Ecto neural progenitor cell (in vitro differentiated cells): ENCODE measurements around the gene REC8.
A peak's percentile ranks its signal among the peaks of the same experiment; 100 is the strongest.

ENCODE experiments used
- DNase-seq: peaks from one replicate; pipeline ENCODE4 v3.0.0-alpha.2; 2018; ENCODE audit warnings: low spot score

The REC8 gene

GRCh38 chr14:24159777-24160498 lies 11.9 kb upstream of the REC8 start:
- no peak for DNase-seq

DNA sequence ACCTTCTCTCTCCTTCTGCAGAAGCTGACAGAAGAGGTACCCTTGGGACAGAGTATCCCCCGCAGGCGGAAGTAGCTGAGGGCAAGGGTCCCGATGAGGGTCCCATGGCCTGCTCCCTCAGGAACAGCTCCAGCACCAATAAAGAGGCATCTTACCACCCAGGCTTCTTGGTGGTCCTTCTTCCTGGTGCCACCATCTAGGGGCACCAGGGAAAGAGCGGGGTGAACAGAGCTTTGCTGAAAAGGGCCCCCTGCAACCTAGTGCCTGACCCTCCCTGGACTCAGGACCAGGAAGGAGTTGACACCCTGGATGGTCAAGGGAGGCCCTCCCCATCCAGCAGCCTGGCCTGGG lies 11.4 kb upstream of the REC8 start:
- no peak for DNase-seq

- DNase-seq, result peak; percentile 97
Observed at GRCh38 chr14:24160850-24161804, 10.8 kb upstream of the REC8 start, which contains the start of gene IRF9. TSS of gene IRF9 (plus strand) at chr14:24161265. CDS start at chr14:24162145, 880 bp downstream.

GRCh38 chr14:24162093-24162492 lies 9.8 kb upstream of the REC8 start:
- DNase-seq, result no peak

DNA sequence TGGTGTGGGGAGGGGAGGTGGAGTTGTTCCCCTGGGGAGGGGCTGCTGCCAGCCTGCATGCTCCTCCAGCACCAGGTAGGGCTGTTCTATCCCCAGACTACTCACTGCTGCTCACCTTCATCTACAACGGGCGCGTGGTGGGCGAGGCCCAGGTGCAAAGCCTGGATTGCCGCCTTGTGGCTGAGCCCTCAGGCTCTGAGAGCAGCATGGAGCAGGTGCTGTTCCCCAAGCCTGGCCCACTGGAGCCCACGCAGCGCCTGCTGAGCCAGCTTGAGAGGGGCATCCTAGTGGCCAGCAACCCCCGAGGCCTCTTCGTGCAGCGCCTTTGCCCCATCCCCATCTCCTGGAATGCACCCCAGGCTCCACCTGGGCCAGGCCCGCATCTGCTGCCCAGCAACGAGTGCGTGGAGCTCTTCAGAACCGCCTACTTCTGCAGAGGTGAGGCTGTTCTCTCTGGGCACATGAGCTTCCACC lies 7.3 kb upstream of the REC8 start:
- DNase-seq, result no peak

DNA sequence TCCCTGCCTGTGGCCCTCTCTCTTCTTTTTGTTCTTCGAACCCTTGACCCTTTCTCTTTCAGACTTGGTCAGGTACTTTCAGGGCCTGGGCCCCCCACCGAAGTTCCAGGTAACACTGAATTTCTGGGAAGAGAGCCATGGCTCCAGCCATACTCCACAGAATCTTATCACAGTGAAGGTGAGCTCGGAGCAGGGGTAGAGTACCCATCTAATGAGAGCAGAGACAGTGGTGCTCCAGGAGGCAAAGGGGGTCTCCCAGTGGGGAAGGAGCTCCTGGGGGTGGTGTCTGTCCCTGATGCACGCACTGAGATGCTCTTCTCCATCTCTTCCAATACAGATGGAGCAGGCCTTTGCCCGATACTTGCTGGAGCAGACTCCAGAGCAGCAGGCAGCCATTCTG lies 6.1 kb upstream of the REC8 start:
- no peak for DNase-seq

DNA sequence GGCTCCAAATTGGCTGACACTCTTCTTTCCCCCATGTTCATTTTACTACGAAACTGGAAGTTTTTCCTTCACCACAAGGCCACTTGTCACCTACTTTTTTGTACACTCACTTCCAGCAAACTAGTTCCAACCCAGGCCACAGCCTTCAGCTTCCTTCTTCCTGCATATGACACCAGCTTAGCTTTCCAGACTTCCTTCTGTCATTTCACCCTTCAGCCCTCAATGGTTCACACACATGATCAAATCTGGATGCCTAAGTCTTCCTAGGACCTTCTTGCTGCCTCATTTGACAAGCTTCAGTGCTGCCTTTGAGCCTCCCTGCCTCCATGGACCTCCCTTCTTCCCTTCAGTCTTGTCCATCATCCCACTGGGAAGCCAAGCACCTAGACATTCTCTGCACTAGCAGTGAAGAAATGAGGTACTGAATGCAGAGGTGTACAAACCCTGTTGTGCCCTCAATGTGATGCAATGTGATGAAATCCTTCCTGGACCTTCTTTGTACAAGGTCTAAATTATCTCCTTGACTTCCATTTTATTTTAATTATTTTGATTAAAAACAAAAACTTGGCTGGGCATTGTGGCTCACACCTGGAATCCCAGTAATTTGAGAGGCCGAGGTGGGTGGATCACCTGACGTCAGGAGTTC lies 4.3 kb upstream of the REC8 start:
- no peak for DNase-seq

DNA sequence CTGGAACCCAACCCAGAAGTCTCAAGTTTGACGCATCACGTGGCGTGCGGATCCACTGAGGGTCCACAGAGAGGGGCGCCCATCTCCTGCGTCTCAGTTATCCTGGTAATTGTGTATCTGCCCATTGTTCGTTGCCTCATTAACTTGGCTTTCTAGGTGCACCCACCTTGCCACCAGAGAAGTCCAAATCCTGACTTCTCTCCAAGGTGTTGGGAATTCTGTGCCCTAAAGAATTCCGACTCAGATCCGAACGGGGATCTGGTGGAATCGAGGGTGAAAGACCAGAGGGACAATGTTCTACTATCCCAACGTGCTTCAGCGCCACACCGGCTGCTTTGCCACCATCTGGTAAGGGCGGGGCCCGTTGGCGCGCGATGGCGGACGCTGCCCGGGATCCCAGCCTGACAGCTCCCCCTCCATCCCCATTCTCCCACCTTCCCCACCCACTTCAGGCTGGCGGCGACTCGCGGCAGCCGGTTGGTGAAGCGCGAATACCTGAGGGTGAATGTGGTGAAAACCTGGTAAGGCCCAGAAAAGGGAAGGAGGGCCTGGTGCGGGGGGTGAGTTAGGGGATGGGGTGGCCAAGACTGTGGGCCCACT lies 481 bp downstream of the REC8 start:
- DNase-seq, result no peak

- no peak for DNase-seq
Observed at GRCh38 chr14:24172871-24173281, 996 bp downstream of the REC8 start.

DNA sequence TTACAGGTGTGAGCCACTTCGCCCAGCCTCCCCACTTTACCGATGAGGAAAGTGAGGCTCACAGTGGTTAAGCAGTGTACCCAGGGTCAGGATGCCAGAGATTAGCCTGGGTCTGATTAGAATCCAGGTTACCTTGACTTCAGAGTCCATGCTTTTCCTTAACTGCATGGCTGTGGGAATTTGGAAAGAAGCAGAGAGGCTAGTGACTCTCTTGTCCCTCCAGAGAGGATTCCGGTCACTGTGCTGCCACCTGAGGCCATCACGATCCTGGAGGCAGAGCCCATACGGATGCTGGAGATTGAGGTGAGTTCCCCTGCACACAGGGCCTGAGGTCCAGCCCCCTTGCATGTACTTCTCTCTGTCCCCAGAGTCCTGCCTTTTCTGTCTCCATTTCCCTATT lies 4.7 kb downstream of the REC8 start:
- no peak for DNase-seq

DNA sequence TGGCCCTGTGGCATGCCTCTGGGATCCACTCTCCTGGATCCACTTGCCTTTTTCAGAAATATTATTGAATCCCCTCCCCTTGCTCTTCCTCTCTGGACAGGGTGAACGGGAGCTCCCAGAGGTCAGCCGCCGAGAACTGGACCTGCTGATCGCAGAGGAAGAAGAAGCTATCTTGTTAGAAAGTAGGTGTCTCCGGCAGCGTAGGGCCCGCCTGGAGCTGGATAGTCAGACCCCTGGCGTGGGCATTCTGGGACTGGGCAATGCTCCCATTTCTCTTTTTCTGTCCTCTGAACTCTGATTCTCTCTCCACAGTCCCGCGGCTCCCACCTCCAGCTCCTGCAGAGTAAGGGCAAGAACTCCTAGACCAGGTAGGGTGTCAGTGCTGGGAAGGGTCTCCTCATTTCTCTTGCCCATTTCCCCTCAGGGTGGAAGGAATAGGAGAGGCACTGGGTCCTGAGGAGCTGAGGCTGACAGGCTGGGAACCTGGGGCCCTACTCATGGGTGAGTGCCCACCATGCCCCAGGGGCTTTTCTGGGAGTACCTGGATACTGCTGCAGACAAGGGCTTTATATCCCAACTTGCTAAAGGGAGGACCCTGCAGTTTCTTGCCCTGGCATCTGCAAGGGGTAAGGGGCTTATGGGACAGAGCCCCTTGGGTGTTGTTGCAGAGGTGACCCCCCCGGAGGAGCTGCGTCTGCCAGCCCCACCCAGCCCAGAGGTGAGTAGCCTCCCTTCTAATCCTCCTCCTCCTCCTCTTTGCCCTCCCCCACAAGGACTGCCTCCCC lies 5.4 kb downstream of the REC8 start:
- no peak for DNase-seq

DNA sequence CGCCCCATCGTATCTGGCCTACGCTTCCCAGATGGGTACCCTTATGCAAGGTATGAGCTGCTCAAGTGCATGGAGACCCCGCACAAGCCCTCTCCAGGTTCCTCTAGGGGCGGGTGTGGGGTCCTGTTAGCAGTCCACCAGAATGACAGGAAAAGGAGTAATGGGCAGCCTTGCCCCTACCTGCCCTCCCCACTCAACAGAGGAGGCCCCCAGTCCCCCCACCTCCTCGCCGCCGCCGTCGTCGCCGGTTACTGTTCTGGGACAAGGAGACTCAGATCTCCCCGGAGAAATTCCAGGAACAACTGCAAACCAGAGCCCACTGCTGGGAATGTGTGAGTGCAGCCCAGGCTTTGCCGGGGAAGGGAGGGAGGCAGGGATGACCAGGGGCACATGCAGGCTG lies 6.0 kb downstream of the REC8 start:
- DNase-seq, result no peak

DNA sequence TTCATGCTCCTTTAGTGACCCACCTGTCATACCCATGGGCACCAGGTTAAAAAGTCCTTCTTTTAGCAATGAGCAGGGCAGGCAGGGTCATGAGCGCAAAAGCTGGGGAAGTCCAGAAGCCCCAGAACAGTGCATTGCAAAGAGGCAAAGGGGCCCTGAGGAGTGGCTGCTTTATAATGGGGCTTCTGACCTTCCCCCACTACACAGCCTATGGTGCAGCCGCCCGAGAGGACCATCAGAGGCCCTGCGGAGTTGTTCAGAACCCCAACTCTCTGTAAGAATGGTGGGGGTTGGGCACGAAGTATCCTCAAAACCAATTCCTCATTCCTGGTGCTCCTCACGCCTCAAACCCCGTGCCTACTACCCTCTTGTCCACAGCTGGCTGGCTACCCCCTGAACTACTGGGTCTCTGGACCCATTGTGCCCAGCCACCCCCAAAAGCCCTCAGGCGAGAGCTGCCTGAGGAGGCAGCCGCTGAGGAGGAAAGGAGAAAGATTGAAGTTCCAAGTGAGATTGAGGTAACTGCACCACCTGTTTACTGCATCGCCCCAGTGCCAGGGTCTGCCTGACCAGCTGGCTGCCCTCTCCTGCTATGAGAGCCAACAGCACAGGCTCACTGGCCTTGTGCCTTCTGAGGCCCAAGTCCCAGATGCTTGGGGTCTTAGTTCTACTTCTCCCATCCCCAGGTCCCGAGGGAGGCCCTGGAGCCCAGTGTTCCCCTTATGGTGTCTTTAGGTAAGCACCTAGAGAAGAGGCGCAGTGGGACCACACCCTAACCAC lies 6.7 kb downstream of the REC8 start:
- DNase-seq, result no peak

DNA sequence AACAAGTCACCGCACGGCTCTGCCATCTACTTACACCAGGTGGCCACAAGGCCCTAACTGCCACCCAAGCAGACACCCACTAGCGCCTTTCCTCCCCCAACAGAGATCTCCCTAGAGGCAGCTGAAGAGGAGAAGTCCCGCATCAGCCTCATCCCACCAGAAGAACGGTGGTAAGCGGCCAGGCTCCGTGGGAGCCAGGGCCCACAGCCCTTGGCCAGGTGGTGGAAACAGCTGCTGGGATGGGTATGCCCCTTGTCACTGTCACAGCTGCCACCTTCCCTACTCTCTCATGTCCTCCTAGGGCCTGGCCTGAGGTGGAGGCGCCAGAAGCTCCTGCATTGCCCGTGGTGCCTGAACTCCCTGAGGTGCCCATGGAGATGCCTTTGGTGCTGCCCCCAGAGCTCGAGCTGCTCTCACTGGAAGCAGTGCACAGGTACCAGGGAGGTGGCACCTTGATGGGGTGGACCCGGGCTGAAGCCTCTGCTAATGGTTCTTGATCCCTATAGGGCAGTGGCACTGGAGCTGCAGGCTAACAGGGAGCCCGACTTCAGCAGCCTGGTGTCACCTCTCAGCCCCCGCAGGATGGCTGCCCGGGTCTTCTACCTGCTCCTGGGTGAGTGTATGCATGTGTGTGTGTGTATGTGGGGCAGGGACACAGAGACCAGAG lies 7.5 kb downstream of the REC8 start:
- no peak for DNase-seq

DNA sequence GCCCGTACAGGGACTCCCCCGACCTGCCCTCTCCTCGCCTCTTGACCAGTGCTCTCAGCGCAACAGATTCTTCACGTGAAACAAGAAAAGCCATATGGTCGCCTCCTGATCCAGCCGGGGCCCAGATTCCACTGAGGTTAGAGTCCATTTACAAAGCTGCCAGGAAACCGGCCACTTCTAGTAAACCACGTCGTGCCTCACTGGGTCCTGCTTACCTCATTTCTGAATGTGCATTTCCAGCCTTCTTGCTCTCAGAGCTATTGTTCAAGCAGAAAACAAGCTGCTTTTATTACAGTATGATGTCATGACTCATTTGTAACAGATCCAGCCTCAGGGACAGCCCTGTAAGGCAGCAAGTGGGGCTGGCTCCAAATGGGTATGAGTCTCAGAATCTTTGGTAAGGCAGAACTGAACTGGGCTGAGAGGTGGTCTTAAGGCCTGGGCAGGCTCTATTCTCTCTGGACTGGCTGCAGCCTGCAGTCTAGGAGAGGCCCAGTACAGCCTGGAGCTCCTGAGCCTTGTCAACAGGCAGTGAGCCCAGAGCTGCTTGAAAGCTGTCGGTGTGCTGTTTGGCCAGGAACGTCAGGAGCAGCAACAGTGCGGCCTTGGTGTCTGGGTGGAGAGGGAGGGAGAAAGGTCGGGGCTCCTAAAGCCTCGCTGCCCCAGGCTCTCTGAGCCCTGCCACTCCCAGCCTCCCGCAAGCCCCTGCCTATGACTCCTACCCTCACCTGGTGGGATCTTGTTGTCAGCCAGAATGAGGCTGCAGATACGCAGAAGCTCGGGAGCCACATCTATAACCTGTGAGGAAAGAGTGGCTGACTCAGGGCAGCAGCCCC lies 8.3 kb downstream of the REC8 start:
- no peak for DNase-seq

GRCh38 chr14:24181371-24182077 lies 9.6 kb downstream of the REC8 start:
- no peak for DNase-seq

DNA sequence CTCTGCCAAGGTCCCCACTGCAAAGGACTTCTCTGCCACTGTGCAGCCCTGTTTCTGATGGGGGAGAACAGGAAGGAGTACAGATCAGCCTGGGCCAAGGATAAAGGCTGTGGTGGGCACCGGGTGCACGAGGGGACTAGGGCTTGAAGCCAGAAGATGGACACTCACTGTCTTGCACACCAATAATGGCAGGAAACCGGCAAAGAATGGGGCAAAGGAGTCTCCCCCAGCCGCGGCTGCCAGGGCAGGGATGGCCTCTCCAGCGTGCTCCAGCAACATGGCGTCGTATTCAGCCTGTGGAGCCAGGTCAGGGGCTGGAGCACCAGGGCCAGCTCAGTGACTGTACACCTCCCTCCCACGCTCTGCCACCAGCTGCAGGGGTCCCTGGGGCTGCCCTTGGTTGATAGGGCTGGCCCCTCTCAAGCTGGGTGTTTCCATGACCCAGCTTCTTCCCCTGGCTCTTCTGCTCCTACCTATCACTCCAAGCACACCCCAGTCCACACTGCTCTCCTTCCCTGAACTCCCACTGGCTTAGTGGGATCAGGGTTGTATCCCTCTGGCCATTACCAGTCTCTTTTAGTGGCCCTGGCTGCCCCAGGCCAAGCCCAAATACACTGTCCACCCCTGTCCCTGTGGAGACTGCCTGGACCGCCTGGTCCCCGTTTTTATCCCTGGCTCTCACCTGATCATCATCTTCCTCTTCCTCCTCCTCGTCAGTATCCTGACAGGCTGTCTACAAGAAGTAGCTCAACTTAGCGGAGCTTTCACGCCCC lies 10.4 kb downstream of the REC8 start:
- no peak for DNase-seq

DNA sequence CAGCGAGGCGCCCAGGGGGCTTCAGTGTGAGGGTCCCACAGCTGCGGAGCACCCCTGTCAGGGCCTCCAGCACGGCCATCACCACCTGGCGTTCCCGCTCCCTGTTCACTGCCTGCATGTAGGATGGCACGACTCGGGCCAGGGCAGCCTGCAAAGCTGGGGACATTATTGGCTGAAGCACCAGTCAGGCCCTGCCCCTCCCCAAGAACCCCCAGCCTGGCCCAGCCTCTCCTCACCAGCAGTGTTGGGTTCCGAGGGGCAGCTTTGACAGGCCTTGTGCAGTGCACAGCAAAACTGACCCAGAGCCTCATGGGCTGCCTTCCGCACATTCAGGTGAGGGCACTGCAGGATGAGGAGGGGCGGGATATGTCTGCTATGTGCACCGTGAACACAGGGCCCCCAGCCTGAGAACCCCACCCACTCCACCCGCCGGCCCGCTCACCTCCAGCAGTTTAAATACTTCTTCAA lies 11.2 kb downstream of the REC8 start:
- DNase-seq, result no peak
